AG08396 (cell line): Measurements from ENCODE around the gene SPECC1L.
A peak's percentile ranks its signal among the peaks of the same experiment; 100 is the strongest.

Experiments used
- DNase-seq: peaks from one replicate; pipeline ENCODE4 v3.0.0; 2012; ENCODE audit warnings: low spot score, mixed read lengths

SPECC1L gene

DNA sequence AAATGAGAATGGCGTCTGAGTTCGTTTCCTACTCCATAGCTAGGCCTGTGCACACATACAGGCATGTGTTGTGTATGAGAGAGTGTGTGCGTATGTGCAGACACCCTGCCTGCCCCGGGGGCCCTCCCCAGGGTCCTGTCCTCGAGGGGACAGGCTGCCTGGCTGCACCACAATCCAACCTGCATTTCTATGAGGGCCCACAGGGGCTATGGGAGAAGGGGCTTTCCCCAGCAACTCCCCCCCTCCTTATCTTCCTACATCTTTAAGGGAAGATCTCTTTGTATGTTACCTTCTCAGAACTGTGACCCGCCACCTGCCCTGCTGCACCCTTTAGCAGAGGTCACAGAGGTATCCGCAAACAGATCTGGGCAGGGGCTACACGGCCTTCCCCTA lies 171.7 kb downstream of the SPECC1L start:
- no peak for DNase-seq

DNA sequence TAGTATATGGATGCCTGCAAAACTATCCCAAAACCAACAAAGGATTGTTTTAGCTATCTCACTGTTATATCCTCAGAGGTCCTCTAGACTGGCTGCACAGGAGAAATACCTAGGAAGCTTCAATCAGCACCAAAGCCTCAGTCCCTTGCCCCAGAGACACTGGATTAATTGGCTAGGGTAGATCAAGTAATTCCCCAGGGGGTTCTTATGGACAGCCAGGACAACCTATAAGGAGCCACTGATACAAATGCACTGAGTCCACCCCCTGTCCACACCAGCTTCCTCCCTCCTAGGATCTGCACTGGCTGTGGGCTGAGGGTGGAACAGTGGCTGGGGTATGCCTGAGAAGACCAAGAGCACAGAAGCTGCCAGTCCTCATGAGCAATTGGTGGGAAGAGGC lies 173.0 kb downstream of the SPECC1L start:
- DNase-seq, result no peak

DNA sequence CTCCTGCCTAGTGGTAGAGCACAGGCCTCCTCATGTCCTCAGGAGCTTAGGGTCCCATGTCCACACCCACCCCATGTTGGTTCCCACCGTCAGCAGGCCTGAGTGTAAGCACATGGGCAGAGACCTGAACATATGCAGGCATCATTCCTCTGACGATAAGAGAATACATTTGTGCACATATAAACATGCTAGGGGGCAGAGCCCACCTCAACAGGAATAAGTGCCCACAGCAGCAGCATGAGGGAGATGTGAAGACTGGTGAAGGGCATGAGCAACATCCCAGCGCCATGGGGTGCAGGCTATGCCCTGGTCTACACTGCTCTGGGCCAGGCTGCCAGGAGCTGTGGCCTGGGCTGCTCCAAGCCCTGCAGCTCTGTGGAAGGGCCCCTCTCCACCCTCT lies 173.6 kb downstream of the SPECC1L start:
- no peak for DNase-seq

DNA sequence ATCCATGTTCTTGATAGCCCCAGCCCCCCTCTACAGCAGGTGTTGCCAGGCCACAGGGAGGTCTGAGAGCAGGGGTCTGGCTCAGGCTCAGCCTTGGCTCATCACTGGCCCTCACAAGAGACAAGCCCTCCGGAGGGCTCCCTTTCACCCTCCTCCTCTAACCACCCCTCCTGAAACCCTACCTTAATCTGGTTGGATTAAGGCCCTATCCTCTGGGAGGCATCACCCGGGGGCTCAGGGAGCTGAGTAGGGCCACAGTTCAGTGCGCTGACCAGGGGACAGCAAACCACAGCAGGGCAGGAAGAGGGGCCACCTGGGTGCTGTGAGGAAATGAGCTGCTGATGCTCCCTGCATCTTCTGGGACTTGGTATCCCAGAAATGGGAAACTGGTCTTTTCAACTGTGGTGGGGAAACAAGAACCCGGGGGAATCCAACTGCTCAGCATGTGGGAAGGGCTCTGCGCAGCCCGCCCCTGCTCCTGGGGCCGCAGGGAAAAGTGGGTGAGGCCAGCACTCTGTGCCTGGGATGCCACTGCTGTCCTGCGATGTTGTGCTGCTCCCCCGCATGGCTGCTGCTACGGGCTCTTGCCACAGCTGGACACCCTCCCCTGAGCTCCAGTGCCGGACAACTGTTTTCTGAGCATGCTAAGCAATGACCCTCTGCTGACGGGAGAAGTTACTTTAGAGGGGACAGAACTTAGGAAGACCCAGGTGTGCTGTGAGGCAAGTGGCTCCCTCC lies 174.3 kb downstream of the SPECC1L start:
- DNase-seq, result no peak

DNA sequence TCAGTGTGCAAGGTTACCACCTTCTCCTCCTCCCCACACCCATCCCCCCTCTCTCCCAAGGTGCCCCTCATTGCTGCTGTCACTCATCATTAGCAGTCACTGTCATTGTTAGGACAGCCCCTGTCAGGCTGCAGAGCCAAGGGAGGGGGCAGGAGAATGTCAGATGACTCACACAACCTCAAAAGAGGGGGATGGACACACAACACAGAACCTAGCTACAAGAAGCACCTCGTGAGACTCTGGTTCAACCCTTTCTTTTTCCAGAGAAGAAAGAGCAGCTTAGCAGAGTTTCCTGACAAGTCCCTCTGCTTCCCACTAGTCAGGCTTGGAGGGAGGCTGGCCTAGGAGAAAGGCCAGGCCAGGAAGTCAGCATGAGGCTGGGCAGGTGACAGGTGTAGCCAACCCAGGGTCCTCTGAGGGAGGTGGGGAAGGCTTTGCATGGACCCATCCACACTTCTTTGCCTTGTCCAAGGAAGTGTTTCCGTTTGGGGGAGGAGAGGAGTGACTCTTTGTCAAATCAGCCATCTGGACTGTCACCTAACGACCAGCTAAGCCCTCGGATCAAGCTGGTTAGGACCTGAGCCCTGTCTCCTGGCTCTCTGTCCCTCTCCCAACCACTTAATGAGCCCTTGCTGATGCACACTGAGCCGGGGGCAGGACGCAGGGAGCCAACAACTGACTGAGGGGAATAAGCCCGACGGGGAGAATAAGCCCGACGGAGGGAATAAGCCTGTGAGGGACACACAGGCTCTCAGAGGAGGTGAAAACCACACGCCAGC lies 175.0 kb downstream of the SPECC1L start:
- DNase-seq, result no peak

GRCh38 chr22:24446260-24446611 lies 175.6 kb downstream of the SPECC1L start:
- DNase-seq, result no peak

DNA sequence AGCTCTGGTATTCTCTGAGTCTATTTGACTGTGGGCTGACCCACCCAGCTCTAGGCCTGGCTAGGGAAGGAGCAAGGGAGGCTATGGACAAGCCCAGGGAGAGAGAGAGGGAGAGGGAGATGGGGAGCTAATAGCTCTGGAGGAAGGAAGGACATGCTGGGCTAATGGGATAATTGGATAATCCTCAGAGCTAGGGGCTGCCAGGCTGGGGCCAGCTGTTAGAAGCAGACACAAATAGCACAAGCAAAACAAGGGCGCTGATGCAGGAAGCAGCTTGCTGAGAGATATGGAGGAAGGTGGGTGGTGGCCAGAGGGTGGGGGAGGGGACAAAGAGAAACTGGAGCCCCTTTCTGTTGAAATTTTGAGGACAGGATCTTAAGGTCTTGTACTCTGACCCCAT lies 180.0 kb downstream of the SPECC1L start:
- DNase-seq, result no peak

GRCh38 chr22:24451162-24451561 lies 180.5 kb downstream of the SPECC1L start:
- no peak for DNase-seq

DNA sequence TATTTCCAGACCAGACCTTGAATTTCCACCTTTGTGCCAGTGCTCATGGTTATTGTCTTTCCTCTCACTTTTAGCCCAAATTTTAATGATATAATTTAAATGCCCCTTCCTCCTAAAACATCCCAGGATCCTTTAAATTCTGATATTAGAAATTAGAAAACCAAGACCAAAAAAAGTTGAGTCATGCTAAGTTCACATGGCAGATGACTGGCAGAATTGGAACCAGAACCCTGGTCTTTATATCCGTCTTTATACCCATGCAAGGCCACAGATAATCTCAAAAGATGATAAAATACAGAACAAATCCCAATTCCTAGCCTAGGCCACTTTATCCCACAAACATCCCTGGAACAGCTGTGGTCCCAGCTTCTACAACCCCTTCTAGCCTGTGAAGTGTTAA lies 183.2 kb downstream of the SPECC1L start:
- no peak for DNase-seq

DNA sequence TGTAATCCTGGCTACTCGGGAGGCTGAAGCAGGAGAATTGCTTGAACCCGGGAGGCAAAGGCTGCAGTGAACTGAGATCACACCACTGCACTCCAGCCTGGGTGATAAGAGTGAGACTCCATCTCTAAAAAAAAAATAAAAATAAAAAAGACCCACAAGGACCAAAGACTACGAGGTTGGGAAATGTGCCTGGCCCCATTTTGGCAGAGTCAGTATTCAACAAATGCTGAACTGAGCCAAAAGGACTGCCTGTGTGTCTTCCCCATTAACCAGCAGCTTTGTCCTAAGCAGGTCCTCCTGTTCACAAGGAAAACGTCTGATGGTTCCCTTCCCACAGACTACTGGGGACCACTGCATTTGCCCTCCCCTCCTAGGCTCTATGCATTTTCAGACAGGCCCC lies 184.4 kb downstream of the SPECC1L start:
- no peak for DNase-seq

- DNase-seq, result no peak
Measured at GRCh38 chr22:24455751-24456426, 185.3 kb downstream of the SPECC1L start.

- DNase-seq, result no peak
Measured at GRCh38 chr22:24457894-24458420, 187.3 kb downstream of the SPECC1L start.

GRCh38 chr22:24459911-24460310 lies 189.3 kb downstream of the SPECC1L start:
- DNase-seq, result no peak

DNA sequence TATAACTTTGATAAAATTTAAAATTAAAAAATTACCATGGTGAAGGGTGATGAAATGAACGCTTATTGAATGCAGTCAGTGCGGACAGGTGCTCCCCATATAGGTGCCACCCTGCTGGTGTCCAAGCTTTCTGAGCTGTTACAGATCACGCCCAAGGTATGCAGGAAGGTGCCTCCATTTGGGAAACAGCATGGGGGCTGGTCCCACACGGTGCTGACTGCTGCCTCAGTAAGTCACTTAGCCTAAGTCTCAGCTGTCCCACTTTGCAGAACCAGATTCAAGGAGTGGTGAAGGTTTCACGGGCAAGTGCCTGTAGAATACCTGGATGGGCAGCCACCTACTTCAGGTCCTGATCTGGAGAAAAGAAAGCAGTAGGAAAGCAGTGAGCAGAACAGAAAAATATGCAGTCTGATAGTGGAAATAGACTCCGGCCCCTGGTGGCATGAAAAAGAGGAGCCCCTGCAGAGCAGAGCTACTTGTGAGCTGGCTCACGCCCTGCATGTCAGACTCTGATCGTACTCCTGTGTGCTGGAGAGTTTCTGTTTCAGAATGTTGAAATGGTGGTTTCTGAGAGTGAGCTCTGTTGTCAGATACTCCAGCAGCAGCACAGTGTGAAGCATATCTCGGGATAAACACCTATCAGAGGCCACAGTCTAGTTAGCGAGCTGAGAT lies 189.9 kb downstream of the SPECC1L start:
- DNase-seq, result no peak

GRCh38 chr22:24463071-24463760 lies 192.6 kb downstream of the SPECC1L start:
- DNase-seq, result no peak

- DNase-seq, result no peak
Measured at GRCh38 chr22:24465566-24465965, 194.9 kb downstream of the SPECC1L start.

DNA sequence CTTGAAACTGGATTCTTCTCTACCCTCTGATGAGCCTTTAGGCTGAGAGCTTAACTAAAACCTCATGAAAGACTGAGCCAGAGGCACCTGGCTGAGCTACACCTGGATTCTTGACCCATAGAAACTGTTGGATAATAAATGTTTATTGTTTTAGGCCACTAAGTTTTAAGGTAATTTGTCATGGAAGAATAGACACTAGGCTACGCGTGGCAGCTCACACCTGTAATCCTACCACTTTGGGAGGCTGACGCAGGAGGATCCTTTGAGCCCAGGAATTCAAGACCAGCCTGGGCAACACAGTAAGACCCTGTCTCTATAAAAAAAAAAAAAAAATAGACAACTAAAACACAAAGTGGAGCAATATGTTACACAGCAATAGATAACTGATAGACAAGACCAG lies 195.3 kb downstream of the SPECC1L start:
- DNase-seq, result no peak

- DNase-seq, result peak; percentile 58
Measured at GRCh38 chr22:24466716-24467328, 196.2 kb downstream of the SPECC1L start.

- no peak for DNase-seq
Measured at GRCh38 chr22:24467340-24467739, 196.7 kb downstream of the SPECC1L start.
